ENCODE data around the gene THOC6. TPM values are rescaled to one million over a fixed set of nuclear protein-coding genes. Genes with fewer than 3 reads are reported as not detected.

Gene THOC6
- total and polyA plus RNA-seq, 9 of the 15 experiments (the other 6 are each of a cell fraction or from before 2014, with no cell fraction given), result 2.5 to 65.4 (median 42.3) TPM

- TF ChIP-seq CCAR2 (IDR thresholded peaks at IDR 0.05; ENCODE audit: low read depth, low read length), result no peak
- no peak for TF ChIP-seq KDM2B (CRISPR knock-in tag; IDR thresholded peaks at IDR 0.05)
- 0 out of 2 replicates have a peak, but pooled peaks have one; percentile 23 for TF ChIP-seq ILF3 (IDR thresholded peaks at IDR 0.05; ENCODE audit: borderline replicate concordance)
- no peak for TF ChIP-seq CBX5 (IDR thresholded peaks at IDR 0.05; ENCODE audit: borderline replicate concordance, low read depth)
- 0 out of 2 replicates have a peak, but pooled peaks have one; percentile 11 for TF ChIP-seq THRAP3 (IDR thresholded peaks at IDR 0.05; ENCODE audit: borderline replicate concordance)
- no peak for TF ChIP-seq CREB3 (tag; conservative IDR thresholded peaks at IDR 0.05; ENCODE audit: low read depth)
- no peak for TF ChIP-seq ZNF436 (CRISPR knock-in tag; IDR thresholded peaks at IDR 0.05)
- TF ChIP-seq NFIC (IDR thresholded peaks at IDR 0.05), result peak; percentile 50; the same call in 1 of the 2 replicates
- TF ChIP-seq DEAF1 (CRISPR knock-in tag; IDR thresholded peaks at IDR 0.05), result no peak
- TF ChIP-seq ZNF263 (CRISPR knock-in tag; IDR thresholded peaks at IDR 0.05; ENCODE audit: borderline replicate concordance), result 0 out of 2 replicates have a peak, but pooled peaks have one; percentile 15
- peak in 1 of 2 experiments; percentile 17; a peak in 1 of 4 replicates for TF ChIP-seq ETV6 (IDR thresholded peaks at IDR 0.05; ENCODE audit: borderline replicate concordance in 1 of 2, low read depth in 2 of 2, low read length in 1 of 2)
- TF ChIP-seq ETV6 (CRISPR knock-in tag; IDR thresholded peaks at IDR 0.05; ENCODE audit: borderline replicate concordance), result no peak
- no peak for TF ChIP-seq POLR2H (tag; IDR thresholded peaks at IDR 0.05; ENCODE audit: low read depth)
- no peak for TF ChIP-seq ZNF561 (CRISPR knock-in tag; conservative IDR thresholded peaks at IDR 0.05)
- TF ChIP-seq POLR2AphosphoS5 (IDR thresholded peaks at IDR 0.05; ENCODE audit: control insufficient read depth, insufficient read depth, low read depth, low read length), result peak; percentile 8; the same call in 1 of the 2 replicates
- TF ChIP-seq RAD21 (CRISPR knock-in tag; conservative IDR thresholded peaks at IDR 0.05 in 1 of 2, IDR thresholded peaks at IDR 0.05 in 1 of 2), result no peak
- TF ChIP-seq KDM1A (IDR thresholded peaks at IDR 0.05), result no peak
- no peak for TF ChIP-seq EP400 (IDR thresholded peaks at IDR 0.05)
These were observed 493 bp upstream of the THOC6 start (continued) for GRCh38 chr16:3023415-3023668.

Measured in K562 (cell line).